Ascending aorta (tissue), 2 donors: ENCODE data around the gene GYG1. TPM values are rescaled to one million over a fixed set of nuclear protein-coding genes. Genes with fewer than 3 reads are reported as not detected.
A peak's percentile ranks its signal among the peaks of the same experiment; 100 is the strongest.

Experiments used
- DNase-seq, 2 donors: peaks; one replicate each; pipeline ENCODE4 v3.0.0-alpha.2; 2019; ENCODE audit warnings: low spot score in 2 of 2
- H3K27ac ChIP-seq, 2 donors: fragments of 200-600 bp; sonication (generic); one replicate each; pipeline ENCODE4 v1.5.1; 2016 to 2017; ENCODE audit warnings: mild to moderate bottlenecking in 1 of 2
- H3K27me3 ChIP-seq: fragments of 200-600 bp; sonication (generic); one replicate; pipeline ENCODE4 v1.5.1; 2017
- H3K36me3 ChIP-seq, 2 donors: fragments of 200-600 bp; sonication (generic); one replicate each; pipeline ENCODE4 v1.5.1; 2016
- H3K4me1 ChIP-seq, 2 donors: fragments of 200-600 bp; sonication (generic); one replicate each; pipeline ENCODE4 v1.5.1; 2016 to 2017; ENCODE audit warnings: mild to moderate bottlenecking in 1 of 2
- H3K4me3 ChIP-seq, 2 donors: fragments of 200-600 bp; sonication (generic); one replicate each; pipeline ENCODE4 v1.5.1; 2016 to 2017; ENCODE audit warnings: mild to moderate bottlenecking in 1 of 2
- H3K9me3 ChIP-seq, 2 donors: fragments of 200-600 bp; sonication (generic); one replicate each; pipeline ENCODE4 v1.5.1; 2016
- CTCF ChIP-seq, 3 experiments: fragments of 200-600 bp in 2 of 3; fragments of 450-650 bp in 1 of 3; sonication (generic) in 2 of 3; IDR thresholded peaks; one replicate each; pipeline ENCODE4 v1.5.1; 2016 to 2019; ENCODE audit warnings: antibody characterized with exemption in 3 of 3, mild to moderate bottlenecking in 1 of 3, moderate library complexity in 1 of 3
- intact Hi-C: fragments of 100-400 bp; cut with DNase I; formaldehyde crosslinking; loops from one replicate; pipeline ENCODE4 v1.15.1; 2023
- total RNA-seq: library from RNA; depleted of rRNA; stranded (reverse); fragments of >200 nt; gene quantifications from one replicate; pipeline ENCODE4 v1.1.0, GENCODE V29; 2016

Gene GYG1
- total RNA-seq, 1 donor from 2014 or later: 23.9 TPM

DNA sequence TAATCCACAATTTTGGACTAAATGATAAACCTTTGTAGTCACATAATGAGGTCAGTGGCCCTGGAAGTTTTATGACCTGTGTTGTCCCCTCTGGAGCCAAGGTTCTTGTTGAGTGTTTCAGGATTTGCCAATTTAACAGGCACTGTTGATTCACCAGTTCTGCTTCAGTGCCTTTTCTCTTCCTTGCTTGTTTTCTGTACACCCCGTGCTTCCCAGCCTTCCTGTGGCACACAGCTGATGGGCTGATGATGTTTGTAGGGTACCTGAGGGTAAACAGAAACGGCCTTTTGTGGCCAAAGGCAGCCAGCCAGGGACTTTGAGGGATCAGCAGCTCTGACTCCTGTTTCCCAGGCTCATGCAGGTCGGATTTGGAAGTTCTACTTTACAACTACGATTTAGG is 13.3 kb downstream of the GYG1 start:
- no peak for TF ChIP-seq CTCF (IDR thresholded peaks at IDR 0.05)
- Histone ChIP-seq H3K27ac (peak overlapping the region; percentile 29 to 63), H3K4me1 (no peaks in the 10 kb centered on the region), H3K36me3 (peaks cover 17 to 50% of the 10 kb centered on the region in 2 donors), H3K4me3 (no peak overlapping the region), H3K27me3 (no peaks in the 10 kb centered on the region), H3K9me3 (no peaks in the 10 kb centered on the region)
- intact Hi-C loops: no loop called here
- DNase-seq: no peak

GRCh38 chr3:149005416-149005815 is 14.1 kb downstream of the GYG1 start:
- Histone ChIP-seq H3K27me3 (no peaks in the 10 kb centered on the region), H3K27ac (peak overlapping the region in 1 of 2 donors; percentile 63), H3K4me3 (no peak overlapping the region), H3K36me3 (peaks cover 23 to 50% of the 10 kb centered on the region in 2 donors), H3K4me1 (no peaks in the 10 kb centered on the region), H3K9me3 (no peaks in the 10 kb centered on the region)
- no peak for DNase-seq
- TF ChIP-seq CTCF (IDR thresholded peaks at IDR 0.05): no peak
- intact Hi-C loops: no loop called here

GRCh38 chr3:149007567-149008257 is 16.4 kb downstream of the GYG1 start:
- Histone ChIP-seq H3K4me3 (no peak overlapping the region), H3K9me3 (no peaks in the 10 kb centered on the region), H3K36me3 (peaks cover 24 to 48% of the 10 kb centered on the region in 2 donors), H3K27me3 (no peaks in the 10 kb centered on the region), H3K27ac (peak overlapping the region in 1 of 2 donors; percentile 2), H3K4me1 (peaks cover 0 to 7% of the 10 kb centered on the region in 2 donors)
- intact Hi-C loops: no loop called here
- no peak for TF ChIP-seq CTCF (IDR thresholded peaks at IDR 0.05)
- DNase-seq: no peak

DNA sequence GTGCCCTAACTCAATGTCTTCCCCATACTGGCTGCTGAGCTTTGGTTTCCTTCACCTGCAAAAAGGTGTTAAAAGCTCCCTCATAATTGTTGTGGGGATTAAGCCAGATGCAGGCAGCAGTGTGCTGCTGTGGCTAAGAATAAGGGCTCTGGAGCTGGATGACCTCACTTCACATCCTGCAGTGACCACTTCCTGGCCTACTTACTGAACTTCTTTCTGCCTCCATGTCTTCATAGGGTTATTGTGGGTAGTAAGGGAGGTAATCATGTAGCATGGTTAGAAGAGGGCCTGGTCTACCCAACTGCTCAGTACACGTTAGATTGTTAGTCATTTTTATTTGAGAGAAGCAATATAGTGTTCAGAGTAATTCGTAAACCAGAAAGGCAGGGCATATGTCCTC is 18.4 kb downstream of the GYG1 start:
- DNase-seq: no peak
- Histone ChIP-seq H3K27ac (peak overlapping the region; percentile 59 to 90), H3K27me3 (no peaks in the 10 kb centered on the region), H3K36me3 (peaks cover 24 to 48% of the 10 kb centered on the region in 2 donors), H3K4me3 (no peak overlapping the region), H3K4me1 (peaks cover 6 to 22% of the 10 kb centered on the region in 2 donors), H3K9me3 (no peaks in the 10 kb centered on the region)
- TF ChIP-seq CTCF (IDR thresholded peaks at IDR 0.05): no peak
- intact Hi-C loops: loop anchor here (5.0 to 10.0 kb wide), 2 partner anchors 568 to 645 kb away; partner anchors contain the start of gene WWTR1

DNA sequence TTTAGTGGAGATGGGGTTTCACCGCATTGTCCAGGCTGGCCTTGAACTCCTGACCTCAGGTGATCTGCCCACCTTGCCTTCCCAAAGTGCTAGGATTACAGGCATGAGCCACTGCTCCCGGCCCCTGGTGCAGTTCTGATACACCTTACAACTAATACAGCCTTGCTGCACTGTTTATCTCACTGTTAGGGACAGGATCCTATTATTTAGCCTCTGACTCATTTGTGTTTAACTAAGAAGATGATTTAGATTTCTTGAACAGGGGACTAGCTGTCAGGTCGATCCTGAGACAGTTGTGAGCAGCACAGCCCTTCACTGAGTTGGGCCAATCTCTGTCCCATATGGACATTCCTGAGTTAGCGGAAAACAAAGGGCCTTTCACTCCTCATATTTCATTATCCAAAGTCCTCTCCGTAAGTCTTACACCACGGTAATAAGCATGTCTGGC is 19.2 kb downstream of the GYG1 start:
- no peak for DNase-seq
- Histone ChIP-seq H3K36me3 (peaks cover 24 to 45% of the 10 kb centered on the region in 2 donors), H3K9me3 (no peaks in the 10 kb centered on the region), H3K27me3 (no peaks in the 10 kb centered on the region), H3K4me1 (peaks cover 6 to 25% of the 10 kb centered on the region in 2 donors), H3K4me3 (no peak overlapping the region), H3K27ac (peak overlapping the region; percentile 59 to 90)
- no peak for TF ChIP-seq CTCF (IDR thresholded peaks at IDR 0.05)
- intact Hi-C loops: loop anchor here (5.0 to 10.0 kb wide), 2 partner anchors 567 to 644 kb away; partner anchors contain the start of gene WWTR1
